ENCODE data around the gene L3MBTL1. TPM values are rescaled to one million over a fixed set of nuclear protein-coding genes. Genes with fewer than 3 reads are reported as not detected.

Gene L3MBTL1
- total and polyA plus RNA-seq, 2 donors (not counting 3 experiments of a cell fraction or from before 2014, with no cell fraction given): 5.2 to 8.2 TPM

DNA sequence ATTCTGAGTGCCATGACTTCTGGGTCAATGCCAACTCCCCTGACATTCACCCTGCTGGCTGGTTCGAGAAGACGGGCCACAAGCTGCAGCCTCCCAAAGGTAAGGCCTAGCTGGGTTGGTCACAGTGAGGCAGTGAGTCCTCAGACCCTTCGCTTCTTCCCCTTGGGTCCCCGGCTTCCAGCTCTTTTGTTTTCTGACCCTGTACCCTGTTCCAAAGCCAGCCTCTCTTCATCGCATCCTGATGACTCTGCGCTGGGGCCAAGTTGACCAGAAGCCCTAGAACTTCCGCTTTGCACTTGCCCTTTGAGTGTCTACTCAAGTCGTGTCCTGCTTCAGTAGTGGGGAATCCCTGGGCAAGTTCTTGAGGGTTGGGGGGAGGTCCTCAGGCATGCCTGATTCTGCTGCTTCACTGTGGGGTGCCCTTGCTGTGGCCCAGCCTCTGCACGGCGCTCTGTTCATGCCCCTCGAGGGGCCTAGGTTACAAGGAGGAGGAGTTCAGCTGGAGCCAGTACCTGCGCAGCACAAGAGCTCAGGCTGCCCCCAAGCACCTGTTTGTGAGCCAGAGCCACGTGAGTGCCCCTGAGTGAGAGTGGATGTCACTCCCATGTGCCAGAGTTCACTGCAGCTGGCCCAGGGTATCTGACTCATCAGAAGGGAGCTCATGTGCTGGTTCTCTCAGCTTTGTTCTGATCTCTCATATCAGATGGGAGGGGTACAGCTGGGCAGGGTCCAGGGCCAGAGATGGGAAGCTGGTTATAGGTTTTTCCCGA, 23.0 kb downstream of the L3MBTL1 start:
- no peak for DNase-seq (ENCODE audit: low read depth, low spot score)
- intact Hi-C loops (cut with micrococcal nuclease): no loop called here

More for the DNA sequence above, 23.0 kb downstream of the L3MBTL1 start:
- Histone ChIP-seq H2AFZ (ENCODE audit: low read depth, low read length) (no peak overlapping the region), H3K36me3 (ENCODE audit: control insufficient read depth in 2 of 2, extremely low read depth in 1 of 2, insufficient read depth in 2 of 2, low read length in 2 of 2) (no peaks in the 10 kb centered on the region), H3K27me3 (ENCODE audit: control insufficient read depth in 2 of 2, insufficient read depth in 2 of 2, low read length in 2 of 2) (no peaks in the 10 kb centered on the region), H3K4me2 (ENCODE audit: insufficient read depth, low read length) (no peak overlapping the region), H3K4me3 (replicated peaks in 1 of 3; ENCODE audit: insufficient read depth in 1 of 3, low read depth in 1 of 3, low read length in 3 of 3) (no peak overlapping the region), H3K79me2 (ENCODE audit: control insufficient read depth, insufficient read depth, low read length) (no peaks in the 10 kb centered on the region), H3K27ac (ENCODE audit: insufficient read depth, low read depth, low read length) (no peak overlapping the region), H3K9me1 (replicated peaks; ENCODE audit: control insufficient read depth, extremely low read depth, insufficient read depth, low read length) (no peaks in the 10 kb centered on the region), H3K9me3 (replicated peaks; ENCODE audit: control insufficient read depth, insufficient read depth, low read length) (no peaks in the 10 kb centered on the region), H3K9ac (replicated peaks; ENCODE audit: extremely low read depth, insufficient read depth, low read length) (no peak overlapping the region), H3K4me1 (ENCODE audit: control insufficient read depth, extremely low read depth, insufficient read depth, low read length) (no peaks in the 10 kb centered on the region), H4K20me1 (replicated peaks; ENCODE audit: control insufficient read depth, extremely low read depth, insufficient read depth, low read length) (no peaks in the 10 kb centered on the region)
- TF ChIP-seq JUN (IDR thresholded peaks at IDR 0.05; ENCODE audit: borderline replicate concordance, insufficient read depth, insufficient read length, low read depth) (no peak), POLR2A (IDR thresholded peaks at IDR 0.05; ENCODE audit: low read depth, low read length) (no peak), EZH2 (IDR thresholded peaks at IDR 0.05; ENCODE audit: borderline replicate concordance, low read depth, low read length, severe bottlenecking) (no peak), GATA2 (IDR thresholded peaks at IDR 0.05; ENCODE audit: insufficient read depth, insufficient read length, low read depth, low read length) (no peak), FOS (IDR thresholded peaks at IDR 0.05; ENCODE audit: borderline replicate concordance, insufficient read depth, low read length) (no peak), MYC (IDR thresholded peaks at IDR 0.05; ENCODE audit: low read depth, low read length) (no peak), POLR2AphosphoS5 (IDR thresholded peaks at IDR 0.05; ENCODE audit: insufficient read depth, low read depth, low read length) (no peak)
- TF ChIP-seq, protein P1, sequence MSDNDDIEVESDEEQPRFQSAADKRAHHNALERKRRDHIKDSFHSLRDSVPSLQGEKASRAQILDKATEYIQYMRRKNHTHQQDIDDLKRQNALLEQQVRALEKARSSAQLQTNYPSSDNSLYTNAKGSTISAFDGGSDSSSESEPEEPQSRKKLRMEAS (IDR thresholded peaks at IDR 0.05; ENCODE audit: insufficient read depth, insufficient read length): no peak
- TF ChIP-seq, protein P2, sequence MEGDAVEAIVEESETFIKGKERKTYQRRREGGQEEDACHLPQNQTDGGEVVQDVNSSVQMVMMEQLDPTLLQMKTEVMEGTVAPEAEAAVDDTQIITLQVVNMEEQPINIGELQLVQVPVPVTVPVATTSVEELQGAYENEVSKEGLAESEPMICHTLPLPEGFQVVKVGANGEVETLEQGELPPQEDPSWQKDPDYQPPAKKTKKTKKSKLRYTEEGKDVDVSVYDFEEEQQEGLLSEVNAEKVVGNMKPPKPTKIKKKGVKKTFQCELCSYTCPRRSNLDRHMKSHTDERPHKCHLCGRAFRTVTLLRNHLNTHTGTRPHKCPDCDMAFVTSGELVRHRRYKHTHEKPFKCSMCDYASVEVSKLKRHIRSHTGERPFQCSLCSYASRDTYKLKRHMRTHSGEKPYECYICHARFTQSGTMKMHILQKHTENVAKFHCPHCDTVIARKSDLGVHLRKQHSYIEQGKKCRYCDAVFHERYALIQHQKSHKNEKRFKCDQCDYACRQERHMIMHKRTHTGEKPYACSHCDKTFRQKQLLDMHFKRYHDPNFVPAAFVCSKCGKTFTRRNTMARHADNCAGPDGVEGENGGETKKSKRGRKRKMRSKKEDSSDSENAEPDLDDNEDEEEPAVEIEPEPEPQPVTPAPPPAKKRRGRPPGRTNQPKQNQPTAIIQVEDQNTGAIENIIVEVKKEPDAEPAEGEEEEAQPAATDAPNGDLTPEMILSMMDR (IDR thresholded peaks at IDR 0.05; ENCODE audit: extremely low read depth in 1 of 2, insufficient read depth in 1 of 2, low read depth in 1 of 2, low read length in 2 of 2): no peak
- ChIA-PET POLR2A (no interaction called here), CTCF (interaction anchor here (1.3 to 6.9 kb wide), 3 partner anchors 7 to 82 kb away, joined by 5 to 48 read pairs (median 5); no protein-coding TSS in a partner anchor)
- no TSS peak for BruUV-seq (replicated peaks)
- dilution Hi-C loops (cut with MboI; ENCODE audit: extremely low pct_ligation_motif_present, low sequenced_read_pairs): no loop called here
- FAIRE-seq: no peak
